ENCODE data around the gene ANKRD9. TPM values are rescaled to one million over a fixed set of nuclear protein-coding genes. Genes with fewer than 3 reads are reported as not detected.

ANKRD9 gene
- total RNA-seq, 1 donor from 2014 or later: 10.8 TPM

DNA sequence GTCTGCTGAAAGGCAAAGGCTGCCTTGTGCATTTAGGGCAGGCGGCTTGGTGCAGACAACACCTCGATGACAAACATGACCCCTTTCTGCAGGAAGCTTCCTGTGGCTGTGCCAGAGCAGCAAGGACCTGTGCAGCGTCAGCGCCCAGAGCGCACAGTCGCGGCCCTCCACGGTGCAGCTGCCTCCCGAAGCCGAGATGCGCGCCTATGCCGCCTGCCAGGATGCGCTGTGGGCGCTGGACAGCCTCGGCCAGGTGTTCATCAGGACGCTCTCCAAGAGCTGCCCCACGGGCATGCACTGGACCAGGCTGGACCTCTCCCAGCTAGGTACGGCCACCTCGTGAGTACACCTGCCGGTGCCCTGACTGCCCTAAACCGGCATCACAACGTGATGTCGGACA, 57.3 kb downstream of the ANKRD9 start:
- H3K9ac ChIP-seq: no peak overlapping the region
- H3K4me1 ChIP-seq: no peaks in the 10 kb centered on the region
- no peaks in the 10 kb centered on the region for H3K9me3 Mint-ChIP-seq
- no peaks in the 10 kb centered on the region for H3K4me1 Mint-ChIP-seq
- no peak overlapping the region for H3K27ac ChIP-seq
- H3K4me2 ChIP-seq: no peak overlapping the region
- peaks cover 9% of the 10 kb centered on the region for H3K36me3 Mint-ChIP-seq
- H3K27me3 ChIP-seq: no peaks in the 10 kb centered on the region
- no peaks in the 10 kb centered on the region for H4K20me1 ChIP-seq (ENCODE audit: low read depth)
- no peak overlapping the region for H3K4me3 Mint-ChIP-seq
- H3F3A ChIP-seq (ENCODE audit: low read depth): no peaks in the 10 kb centered on the region
- no peak overlapping the region for H2AFZ ChIP-seq (replicated peaks)
- H3K27me3 Mint-ChIP-seq (ENCODE audit: insufficient read depth, low read depth): no peaks in the 10 kb centered on the region
- H3K79me2 ChIP-seq (ENCODE audit: low read depth): no peaks in the 10 kb centered on the region
- H3K36me3 ChIP-seq: no peaks in the 10 kb centered on the region
- H3K27ac Mint-ChIP-seq: no peak overlapping the region
- H3K9me3 ChIP-seq (ENCODE audit: low read depth): no peaks in the 10 kb centered on the region
- no peak for DNase-seq (ENCODE audit: low spot score)
- TF ChIP-seq EZH2phosphoT487 (IDR thresholded peaks at IDR 0.05) (no peak), EZH2 (IDR thresholded peaks at IDR 0.05) (no peak)
- TF ChIP-seq, protein P1, sequence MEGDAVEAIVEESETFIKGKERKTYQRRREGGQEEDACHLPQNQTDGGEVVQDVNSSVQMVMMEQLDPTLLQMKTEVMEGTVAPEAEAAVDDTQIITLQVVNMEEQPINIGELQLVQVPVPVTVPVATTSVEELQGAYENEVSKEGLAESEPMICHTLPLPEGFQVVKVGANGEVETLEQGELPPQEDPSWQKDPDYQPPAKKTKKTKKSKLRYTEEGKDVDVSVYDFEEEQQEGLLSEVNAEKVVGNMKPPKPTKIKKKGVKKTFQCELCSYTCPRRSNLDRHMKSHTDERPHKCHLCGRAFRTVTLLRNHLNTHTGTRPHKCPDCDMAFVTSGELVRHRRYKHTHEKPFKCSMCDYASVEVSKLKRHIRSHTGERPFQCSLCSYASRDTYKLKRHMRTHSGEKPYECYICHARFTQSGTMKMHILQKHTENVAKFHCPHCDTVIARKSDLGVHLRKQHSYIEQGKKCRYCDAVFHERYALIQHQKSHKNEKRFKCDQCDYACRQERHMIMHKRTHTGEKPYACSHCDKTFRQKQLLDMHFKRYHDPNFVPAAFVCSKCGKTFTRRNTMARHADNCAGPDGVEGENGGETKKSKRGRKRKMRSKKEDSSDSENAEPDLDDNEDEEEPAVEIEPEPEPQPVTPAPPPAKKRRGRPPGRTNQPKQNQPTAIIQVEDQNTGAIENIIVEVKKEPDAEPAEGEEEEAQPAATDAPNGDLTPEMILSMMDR (IDR thresholded peaks at IDR 0.05): no peak
- no peak overlapping the region for H3K4me3 ChIP-seq

Small RNA genes within 50 kb of the gene (microRNA-seq; reads per million reads assigned to microRNA genes)
- not detected for gene MIR4309

Small RNA genes within 50 kb of the gene (small RNA-seq; reads per million reads assigned to genes)
- not detected for gene MIR4309

Other genes with a start within 250 kb of the ANKRD9 start
- 9.3 and 9.9 TPM in 2 replicates for gene MOK, start 204.6 kb downstream of the ANKRD9 start, total RNA-seq (ENCODE audit: low replicate concordance)
- gene ZNF839, start 190.0 kb downstream of the ANKRD9 start, total RNA-seq (ENCODE audit: low replicate concordance): 13.7 and 22.6 TPM in 2 replicates
- 30.4 and 53.5 TPM in 2 replicates for gene CINP, start 146.9 kb downstream of the ANKRD9 start, total RNA-seq (ENCODE audit: low replicate concordance)
- gene TECPR2, start 146.8 kb downstream of the ANKRD9 start, total RNA-seq (ENCODE audit: low replicate concordance): 8.4 and 13.1 TPM in 2 replicates
- 25.3 and 33.7 TPM in 2 replicates for gene RCOR1, start 82.9 kb upstream of the ANKRD9 start, total RNA-seq (ENCODE audit: low replicate concordance)

Measured in neural progenitor cell (in vitro differentiated cells).